Adrenal gland (tissue), 5 donors: ENCODE results near the gene CCR3.

ENCODE experiments used
- CTCF ChIP-seq, 6 experiments: fragments of 450-650 bp in 4 of 6; fragments of 200-600 bp in 2 of 6; sonication (generic) in 1 of 6; IDR thresholded peaks; 1 replicate in 5 of 6; 2 replicates in 1 of 6; pipeline versions ENCODE4 v1.5.1 to v1.8.0; 2016 to 2021; ENCODE audit warnings: antibody characterized with exemption in 6 of 6, mild to moderate bottlenecking in 2 of 6, moderate library complexity in 1 of 6
- POLR2A ChIP-seq, 2 donors: fragments of 450-650 bp; IDR thresholded peaks; one replicate each; pipeline ENCODE4 v1.6.1; 2017; ENCODE audit warnings: antibody characterized with exemption in 2 of 2, mild to moderate bottlenecking in 2 of 2, moderate library complexity in 1 of 2
- donor health status: DM: no; HTN: no; CAD: no.

GRCh38 chr3:46196261-46196957 lies 45.9 kb upstream of the CCR3 start:
- TF ChIP-seq CTCF (IDR thresholded peaks at IDR 0.05), result no peak
- TF ChIP-seq POLR2A (IDR thresholded peaks at IDR 0.05), result no peak
